Measurements from ENCODE around the gene PLA2G1B.

PLA2G1B gene

DNA sequence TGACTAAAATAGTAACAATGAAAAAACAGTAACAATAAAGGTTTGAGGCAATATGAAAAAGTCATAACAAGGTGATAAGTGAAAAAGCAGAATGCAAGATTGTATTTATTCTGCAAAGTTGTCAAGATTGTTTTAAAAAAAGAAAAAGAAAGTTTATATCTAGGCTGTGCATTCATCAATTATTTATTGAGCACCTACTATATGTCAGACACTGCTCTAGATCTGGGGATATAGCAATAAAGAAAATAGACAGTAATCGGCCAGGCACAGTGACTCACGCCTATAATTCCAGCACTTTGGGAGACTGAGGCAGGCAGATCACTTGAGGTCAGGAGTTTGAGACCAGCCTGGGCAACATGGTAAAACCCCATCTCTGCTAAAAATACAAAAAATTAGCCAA, 3.8 kb downstream of the PLA2G1B start:
- DNase-seq = no peak

DNA sequence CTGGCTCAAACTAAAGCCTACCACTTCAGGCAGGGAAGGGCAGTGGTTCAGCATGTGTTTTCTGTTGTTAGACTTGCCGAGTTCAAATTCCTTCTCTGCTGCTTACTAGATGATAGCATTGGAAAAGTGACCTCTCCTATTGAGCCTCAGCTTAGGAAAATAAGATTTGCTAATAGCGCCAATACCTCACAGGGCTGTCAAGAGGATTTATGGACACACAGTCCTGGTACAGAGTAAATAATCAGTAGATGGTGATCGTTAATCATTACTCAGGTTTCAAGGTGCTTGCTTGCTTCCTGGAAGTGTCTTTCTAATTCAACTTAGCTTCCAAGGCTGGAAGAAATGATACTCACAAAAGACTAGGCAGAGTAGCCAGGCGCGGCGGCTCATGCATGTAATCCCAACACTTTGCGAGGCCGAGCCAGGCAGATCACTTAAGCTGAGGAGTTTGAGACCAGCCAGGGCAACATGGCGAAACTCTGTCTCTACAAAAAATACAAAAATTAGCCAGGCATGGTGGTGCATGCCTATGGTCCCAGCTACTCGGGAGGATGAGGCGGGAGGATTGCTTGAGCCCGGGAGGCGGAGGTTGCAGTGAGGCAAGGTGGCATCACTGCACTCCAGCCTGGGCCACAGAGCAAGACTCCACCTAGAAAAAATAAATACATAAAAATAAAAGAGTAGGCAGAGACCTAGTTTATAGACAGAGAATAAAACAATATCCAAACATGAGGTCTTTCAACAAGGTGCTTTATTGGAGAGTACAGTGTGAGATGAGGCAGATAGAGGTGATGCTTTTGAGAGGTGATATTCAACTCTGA, 6.0 kb downstream of the PLA2G1B start:
- DNase-seq = no peak

DNA sequence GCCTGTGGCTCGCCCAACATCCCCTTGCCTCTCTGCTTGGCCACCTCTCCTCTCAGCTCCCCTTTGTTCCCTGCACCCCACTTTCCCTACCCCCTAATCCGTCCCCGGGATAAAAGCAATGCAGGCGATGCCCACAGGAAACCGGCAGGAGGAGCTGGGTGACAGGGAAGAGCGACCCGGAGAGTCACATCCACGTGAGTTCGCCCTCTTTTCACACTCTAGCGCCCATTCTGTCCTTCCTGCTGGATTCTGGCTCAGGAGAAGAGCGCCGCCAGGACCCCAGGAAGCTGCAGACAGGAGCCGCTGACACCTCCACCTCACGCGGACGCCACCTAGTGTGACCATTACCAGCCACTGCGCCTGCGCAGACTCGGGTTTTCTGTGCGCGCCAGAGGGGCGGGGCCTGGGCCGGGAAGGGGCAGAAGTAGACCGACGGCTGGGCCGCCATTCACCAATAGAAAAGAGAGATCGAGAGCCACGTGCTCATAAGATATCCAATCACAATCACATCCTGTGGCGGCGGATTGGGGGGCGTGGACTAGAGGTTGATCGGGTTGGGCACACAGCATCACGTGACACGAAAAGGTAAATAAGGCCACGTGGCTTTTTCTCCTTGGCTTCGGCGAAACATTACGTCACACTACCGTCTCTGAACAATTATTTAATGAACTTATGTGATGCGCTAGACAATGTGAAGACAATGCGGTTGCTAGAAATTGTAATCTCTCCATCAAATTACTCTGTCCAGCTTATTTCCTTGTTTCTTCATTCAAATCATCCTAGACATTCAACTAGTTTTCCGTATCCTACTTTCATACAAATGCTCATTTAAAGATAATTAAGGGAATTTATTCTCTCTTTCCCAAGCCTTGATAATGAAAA, 10.1 kb downstream of the PLA2G1B start:
- DNase-seq = peak; percentile 100

DNA sequence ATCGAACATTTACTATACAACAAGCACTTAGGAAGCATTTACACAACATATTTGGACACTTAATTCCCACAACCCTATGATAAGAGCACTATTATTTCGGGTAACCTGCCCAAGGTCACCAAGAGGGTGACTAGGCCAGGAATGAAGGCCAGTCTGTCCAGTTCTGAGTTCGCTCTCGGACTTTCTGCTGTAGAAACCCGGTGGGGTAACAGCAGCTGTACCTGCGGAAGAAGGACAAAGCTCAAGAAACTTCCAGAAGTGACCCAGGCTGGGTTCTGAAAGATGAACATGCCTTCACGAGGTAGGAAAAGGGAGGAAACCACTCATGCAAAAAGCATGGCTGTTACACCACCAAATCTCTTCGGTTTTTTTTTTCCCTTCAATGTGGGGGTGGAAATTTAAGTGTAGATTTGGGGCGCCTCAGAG, 10.8 kb downstream of the PLA2G1B start:
- no peak for DNase-seq

DNA sequence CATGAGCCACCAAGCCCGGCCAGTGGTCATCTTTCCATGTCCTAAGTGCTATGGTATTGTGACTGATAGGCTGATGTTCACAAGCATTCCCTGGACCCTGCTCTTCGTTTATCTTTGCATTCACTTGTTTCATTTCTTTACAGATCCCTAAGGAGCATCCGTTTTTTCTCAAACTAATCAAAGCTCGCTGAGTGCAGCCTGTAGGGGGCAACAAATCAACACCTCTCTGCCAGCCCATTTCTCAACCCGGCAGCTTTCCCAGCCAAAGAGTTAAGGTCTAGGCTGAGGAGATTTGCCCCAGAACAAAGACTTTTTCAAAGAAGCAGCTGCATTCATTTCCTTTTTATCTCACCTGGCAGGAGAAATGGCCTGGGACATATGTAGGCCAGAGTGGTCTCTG, 13.4 kb downstream of the PLA2G1B start:
- DNase-seq = no peak

DNA sequence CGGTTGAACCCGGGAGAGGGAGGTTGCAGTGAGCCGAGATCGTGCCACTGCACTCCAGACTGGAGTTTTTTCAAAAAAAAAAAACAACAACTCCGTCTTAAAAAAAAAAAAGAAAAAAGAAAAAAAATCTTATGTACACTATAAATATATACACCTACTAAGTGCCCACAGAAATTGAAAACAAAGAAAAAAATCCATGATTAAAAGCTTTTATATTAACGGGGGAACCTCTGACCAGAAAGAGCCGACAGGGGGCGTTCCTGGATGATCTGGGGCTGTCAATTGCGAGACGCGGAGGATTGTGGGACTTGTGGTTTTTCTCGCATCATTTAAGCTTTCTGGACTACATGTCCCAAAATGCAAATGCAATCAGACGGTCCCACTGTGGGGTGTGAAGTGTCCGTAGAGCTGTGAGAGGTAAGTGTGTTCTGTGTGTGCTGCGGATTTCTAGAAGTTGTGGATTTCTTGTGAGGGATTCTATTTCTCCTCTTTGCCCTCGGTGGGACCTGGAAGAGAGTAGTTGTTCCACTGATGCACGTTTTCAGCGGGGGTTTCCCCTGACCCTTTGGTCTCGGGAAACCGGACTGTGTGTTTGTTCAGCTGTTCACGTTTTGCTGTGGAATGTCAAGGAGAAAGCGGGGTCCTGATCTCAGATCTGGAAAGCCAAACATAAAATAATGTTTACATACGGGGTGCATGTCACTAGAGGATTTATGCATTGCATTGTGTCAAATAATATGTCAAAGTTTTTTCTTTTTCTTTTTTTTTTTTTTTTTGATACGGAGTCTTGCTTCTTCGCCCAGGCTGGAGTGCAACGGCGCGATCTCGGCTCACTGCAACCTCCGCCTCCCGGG, 25.4 kb downstream of the PLA2G1B start, which contains the start of gene SIRT4:
SIRT4 (plus strand) TSS at position 360 of the 854 bp plus-strand sequence. CDS start 1,241 bp downstream, outside the sequence.
- peak; percentile 88 to 91 for DNase-seq

DNA sequence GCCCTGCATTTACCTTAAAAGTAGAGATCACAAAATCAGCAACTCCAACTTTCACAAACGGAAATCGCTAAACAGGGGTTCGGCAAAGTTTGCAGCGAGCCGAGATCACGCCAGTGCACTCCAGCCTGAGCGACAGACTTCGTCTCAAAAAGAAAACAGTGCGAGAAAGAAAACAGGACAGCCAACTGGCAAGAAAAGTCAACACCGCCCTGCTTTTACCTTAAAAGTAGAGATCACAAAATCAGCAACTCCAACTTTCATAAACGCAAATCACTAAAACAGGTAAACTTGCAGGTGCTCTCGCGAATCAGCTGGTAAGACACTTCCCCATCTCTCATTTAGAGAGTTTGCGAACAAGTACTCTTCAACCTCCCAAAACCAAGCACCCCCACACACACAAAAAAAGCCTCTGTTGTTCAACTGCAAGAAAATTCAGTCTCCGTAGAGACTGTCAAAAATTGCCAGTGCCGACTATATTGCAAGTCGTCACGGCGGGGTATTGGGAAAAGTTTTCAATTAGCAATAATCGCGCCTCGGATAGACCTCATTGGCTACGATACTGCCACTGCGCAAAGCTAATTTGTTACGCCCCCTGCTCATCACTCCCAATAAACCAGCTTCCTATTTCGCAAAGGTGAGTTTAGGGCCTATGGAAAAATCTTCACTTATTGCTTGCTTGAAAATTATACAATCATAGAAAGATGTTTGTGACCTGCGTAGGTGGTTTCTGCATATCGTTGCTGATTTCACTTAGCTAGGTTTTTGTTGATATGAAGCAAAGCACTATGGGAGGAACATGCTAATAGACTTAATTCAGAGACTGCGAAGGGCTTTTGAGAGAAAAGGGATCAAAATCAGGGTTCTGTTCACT, 34.7 kb downstream of the PLA2G1B start, which contains the start of gene RNU4-1:
RNU4-1 (minus strand) TSS at position 577 of the 871 bp plus-strand sequence.
- peak; percentile 74 to 79 for DNase-seq

DNA sequence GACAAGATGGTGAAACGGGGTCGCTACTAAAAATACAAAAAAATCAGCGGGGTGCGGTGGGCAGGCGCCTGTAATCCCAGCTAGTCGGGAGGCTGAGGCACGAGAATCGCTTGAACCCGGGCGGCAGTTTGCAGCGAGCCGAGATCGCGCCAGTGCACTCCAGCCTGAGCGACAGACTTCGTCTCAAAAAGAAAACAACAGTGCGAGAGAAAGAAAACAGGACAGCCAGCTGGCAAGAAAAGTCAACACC, 35.2 kb downstream of the PLA2G1B start:
- no peak for DNase-seq

DNA sequence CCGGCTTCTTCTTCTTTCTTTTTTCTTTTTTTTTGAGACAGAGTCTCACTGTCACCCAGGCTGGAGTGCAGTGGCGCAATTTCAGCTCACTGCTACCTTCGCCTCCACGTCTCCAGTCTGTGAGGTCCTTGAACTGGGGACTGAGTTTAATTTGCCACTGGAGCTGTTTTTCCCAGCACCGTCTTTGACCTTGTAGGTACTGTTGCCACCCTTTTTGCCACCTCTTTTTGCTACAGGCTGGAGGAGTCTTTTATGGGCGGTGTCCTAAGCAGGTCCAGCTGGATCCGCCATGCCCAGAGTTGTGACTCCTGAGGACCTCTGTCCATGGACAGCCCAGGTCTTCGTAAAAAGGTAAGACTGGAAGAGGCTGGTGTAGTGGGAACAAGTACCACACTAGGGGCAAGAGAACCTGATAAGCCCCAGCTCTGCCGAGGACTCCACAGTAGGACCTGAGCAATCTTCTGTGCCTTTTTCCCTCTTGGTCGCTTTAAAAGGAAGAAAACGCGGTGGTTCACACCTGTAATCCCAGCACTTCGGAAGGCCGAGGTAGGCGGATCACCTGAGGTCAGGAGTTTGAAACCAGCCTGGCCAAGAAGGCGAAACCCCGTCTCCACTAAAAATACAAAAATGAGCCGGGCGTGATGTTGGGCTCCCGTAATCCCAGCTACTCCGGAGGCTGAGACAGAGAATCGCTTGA, 36.8 kb downstream of the PLA2G1B start:
- peak in 1 of 2 donors; percentile 10 for DNase-seq

DNA sequence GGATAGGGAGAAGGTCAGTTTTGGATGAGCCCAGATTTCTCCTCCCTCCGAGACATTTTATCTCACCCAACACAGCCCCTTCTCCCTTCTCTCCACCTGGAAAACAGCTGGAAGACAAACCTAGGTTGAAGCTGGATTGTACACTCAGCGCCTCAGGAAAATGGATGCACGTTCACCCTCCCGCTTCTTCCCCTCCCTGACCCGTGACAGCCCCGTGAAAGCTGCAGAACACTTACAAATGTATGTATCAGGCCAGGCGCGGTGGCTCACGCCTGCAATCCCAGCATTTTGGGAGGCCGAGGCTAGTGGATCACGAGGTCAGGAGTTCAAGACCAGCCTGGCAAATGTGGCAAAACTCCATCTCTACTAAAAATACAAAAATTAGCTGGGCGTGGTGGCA, 40.1 kb downstream of the PLA2G1B start:
- DNase-seq = no peak

DNA sequence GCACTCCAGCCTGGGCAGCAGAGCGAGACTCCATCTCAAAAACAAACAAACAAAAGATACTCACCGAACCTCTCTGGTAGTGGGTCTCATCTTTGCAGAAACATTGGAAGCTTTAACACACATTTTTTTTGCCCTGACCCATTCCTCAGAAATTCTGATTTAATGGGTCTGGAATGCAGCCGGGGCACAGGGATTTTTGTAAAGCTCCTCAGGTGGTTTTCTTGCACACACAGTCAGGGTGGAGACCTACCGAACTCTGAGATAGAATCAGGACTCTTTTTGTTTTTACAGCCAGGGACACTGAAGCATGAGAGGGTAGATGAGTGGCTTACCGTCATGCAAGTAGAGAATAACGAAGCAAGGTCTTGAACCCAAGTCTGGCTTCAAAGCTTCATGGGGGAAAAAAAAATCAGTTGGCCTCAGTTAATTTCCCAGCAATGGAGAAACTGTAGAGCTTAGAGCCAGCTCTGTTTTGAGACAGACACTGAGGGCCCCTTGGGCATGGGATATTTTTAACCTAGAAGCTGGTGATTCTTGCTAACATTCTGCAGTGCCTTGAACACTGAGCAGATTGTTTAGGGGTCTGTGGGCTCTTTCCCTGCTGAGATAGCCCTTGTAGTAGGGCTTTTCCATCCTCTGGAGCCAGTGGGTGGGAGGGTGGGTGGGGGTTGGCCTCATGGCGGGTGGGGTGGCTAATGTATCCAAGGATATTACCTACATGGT, 40.6 kb downstream of the PLA2G1B start:
- DNase-seq = no peak

DNA sequence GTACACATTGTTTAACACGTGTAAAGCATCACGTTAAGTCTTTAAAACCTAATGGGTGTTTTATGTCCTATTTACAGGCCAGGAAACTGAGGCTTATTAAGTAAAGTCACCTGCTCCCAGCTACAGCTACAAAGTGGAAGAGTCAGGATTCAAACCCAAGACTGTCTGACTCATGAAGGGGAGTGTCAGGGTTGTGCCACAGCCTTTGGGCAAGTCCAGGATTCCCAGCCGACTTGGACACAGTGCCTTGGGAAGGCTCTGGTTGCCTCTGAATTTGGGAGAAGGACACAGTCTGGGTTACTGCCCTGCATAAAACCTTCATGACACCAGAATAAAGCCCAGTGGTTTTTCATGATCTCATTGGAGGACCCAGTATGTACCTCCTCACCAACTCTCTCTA, 43.2 kb downstream of the PLA2G1B start:
- DNase-seq = no peak

DNA sequence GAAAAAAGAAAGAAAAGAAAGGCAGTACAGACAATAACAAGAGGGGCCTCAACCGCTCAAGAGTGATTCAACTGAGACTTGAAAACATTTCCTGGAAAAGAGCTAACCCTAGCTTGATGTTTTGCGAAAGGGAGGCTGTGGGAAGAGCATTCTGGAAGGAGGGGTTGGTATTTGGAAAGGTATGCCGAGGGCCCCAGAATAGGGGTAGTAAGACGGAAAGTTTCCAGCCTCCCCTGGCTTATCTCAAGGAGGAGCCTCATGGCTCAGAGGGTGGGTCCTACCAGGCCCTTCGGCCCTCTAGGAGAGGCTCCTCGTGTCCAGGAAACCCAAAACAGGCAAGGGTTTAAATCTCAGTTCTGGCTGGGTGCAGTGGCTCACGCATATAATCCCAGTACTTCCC, 44.3 kb downstream of the PLA2G1B start:
- DNase-seq = no peak

DNA sequence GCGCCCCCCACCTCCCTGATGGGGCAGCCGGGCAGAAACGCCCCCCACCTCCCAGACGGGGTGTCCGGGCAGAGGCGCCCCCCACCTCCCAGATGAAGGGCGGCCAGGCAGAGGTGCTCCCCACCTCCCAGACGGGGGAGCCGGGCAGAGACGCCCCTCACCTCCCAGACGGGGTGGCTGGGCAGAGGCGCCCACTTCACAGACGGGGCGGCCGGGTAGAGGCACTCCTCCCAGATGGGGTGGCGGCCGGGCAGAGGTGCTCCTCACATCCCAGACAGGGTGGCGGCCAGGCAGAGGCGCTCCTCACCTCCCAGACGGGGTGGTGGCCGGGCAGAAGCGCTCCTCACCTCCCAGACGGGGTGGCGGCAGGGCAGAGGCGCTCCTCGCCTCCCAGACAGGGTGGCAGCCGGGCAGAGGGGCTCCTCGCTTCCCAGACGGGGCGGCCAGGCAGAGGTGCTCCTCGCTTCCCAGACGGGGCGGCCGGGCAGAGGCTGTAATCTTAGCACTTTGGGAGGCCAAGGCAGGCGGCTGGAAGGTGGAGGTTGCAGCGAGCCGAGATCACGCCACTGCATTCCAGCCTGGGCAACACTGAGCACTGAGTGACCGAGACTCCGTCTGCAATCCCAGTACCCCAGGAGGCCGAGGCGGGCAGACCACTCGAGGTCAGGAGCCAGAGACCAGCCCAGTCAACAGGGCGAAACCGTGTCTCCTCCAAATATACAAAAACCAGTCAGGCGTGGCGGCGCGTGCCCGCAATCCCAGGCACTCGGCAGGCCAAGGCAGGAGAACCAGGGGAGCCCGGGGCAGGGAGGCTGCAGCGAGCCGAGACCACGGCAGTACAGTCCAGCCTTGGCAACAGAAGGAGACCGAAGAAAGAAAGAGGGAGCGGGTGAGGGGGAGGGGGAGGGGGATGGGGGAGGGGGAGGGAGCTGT, 49.2 kb downstream of the PLA2G1B start:
- no peak for DNase-seq

DNA sequence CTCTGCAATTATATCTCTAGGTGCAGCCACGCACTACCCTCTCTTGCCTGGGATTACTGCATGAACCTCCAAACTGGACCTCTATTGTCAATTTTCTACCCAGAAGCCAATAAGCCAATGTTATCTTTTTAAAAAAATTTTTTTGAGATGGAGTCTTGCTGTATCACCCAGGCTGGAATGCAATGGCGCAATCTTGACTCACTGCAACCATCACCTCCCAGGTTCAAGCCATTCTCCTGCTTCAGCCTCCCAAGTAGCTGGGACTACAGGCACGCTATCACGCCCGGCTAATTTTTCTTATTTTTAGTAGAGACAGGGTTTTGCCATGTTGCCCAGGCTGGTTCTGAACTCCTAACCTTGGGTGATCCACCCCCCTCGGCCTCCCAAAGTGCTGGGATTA, 50.8 kb downstream of the PLA2G1B start:
- no peak for DNase-seq
